ENCODE results near the gene ZP1. TPM values are rescaled to one million over a fixed set of nuclear protein-coding genes. Genes with fewer than 3 reads are reported as not detected.

ZP1 gene
- total RNA-seq, 2 experiments from 2014 or later: not detected

DNA sequence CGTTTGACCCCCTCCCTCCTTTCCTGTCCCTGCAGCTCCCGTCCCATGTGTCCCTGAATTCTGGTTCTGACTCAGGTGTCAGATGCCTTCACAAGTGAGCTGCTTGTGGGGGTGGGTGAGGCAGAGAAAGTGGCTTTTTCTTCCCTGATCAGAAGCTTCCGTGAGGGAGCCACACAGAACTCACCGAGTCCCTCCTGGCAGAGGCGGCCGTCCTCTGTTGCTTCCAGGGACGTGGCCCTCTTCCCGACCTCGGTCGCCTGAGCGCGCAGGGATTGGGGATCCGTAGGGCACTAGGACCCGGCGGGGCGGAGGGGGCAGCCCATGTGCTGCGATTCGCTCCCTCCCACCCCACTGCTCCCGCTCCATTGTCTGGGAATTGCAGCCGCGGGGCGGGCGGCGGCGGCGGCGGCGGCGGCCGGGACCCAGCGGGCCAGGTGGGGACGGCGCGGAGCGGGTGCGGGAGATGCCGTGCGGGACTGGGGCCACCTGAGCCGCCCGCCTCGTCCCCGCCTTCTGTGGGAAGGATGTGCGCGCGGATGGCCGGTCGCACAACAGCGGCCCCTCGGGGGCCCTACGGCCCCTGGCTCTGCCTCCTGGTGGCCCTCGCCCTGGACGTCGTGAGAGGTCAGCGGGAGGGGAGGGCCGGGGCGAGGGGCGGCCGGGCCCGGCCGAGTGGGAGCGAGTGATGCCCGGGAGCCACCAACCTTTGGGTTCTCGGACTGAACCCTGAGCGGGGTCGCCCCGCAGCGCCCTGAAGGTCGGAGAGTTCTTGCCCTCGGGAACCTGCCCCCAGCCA, 57.0 kb downstream of the ZP1 start, which contains the start of gene TMEM132A:
TMEM132A (plus strand) TSS at position 351 of the 796 bp plus-strand sequence; CDS start at position 525, 174 bp downstream.
- DNase-seq (no peak), ATAC-seq (peak; percentile 54)
- peaks cover 33% of the 10 kb centered on the region for H3K27me3 Mint-ChIP-seq
- H3K4me1 Mint-ChIP-seq: peaks cover 12% of the 10 kb centered on the region
- no peaks in the 10 kb centered on the region for H3K9me3 Mint-ChIP-seq (ENCODE audit: low read depth)
- peak within 1 kb of the TSS; percentile 21 for H3K4me3 Mint-ChIP-seq
- H3K36me3 Mint-ChIP-seq: peaks cover 31% of the 10 kb centered on the region
- CTCF ChIA-PET: interaction anchor here (0.9 to 1.1 kb wide), 3 partner anchors 9 to 93 kb away, joined by 3 to 4 read pairs (median 3); no protein-coding TSS in a partner anchor
- H3K27ac Mint-ChIP-seq: no peak within 1 kb of the TSS

Other genes with a start within 250 kb of the ZP1 start
- not detected for gene MS4A8, start 167.9 kb upstream of the ZP1 start, total RNA-seq
- not detected for gene MS4A18, start 142.8 kb upstream of the ZP1 start, total RNA-seq
- gene MS4A15, start 110.7 kb upstream of the ZP1 start, total RNA-seq: not detected
- not detected for gene MS4A10, start 82.2 kb upstream of the ZP1 start, total RNA-seq
- 10 to 100 TPM; 26.5 to 40.8 TPM for gene CCDC86, start 25.4 kb upstream of the ZP1 start, total RNA-seq
- gene PTGDR2, start 11.6 kb upstream of the ZP1 start, total RNA-seq: 1 to 10 TPM; 1.1 to 3.7 TPM
- 100 to 1,000 TPM; 125 to 144 TPM for gene PRPF19, start 39.0 kb downstream of the ZP1 start, total RNA-seq
- 100 to 1,000 TPM; 106 to 121 TPM for gene TMEM109, start 46.6 kb downstream of the ZP1 start, total RNA-seq
- under 1 TPM; 0.52 to 0.93 TPM for gene TMEM132A, start 56.9 kb downstream of the ZP1 start, total RNA-seq
- gene SLC15A3, start 84.6 kb downstream of the ZP1 start, total RNA-seq: under 1 TPM; 0.30 to 0.96 TPM
- gene CD6, start 104.1 kb downstream of the ZP1 start, total RNA-seq: 100 to 1,000 TPM; 152 to 181 TPM
- gene CD5, start 234.9 kb downstream of the ZP1 start, total RNA-seq: 100 to 1,000 TPM; 134 to 152 TPM